Effector memory CD8-positive, alpha-beta T cell (primary cell): ENCODE results near the gene KTN1.

Source experiments
- ATAC-seq: fragments of 150-1000 bp; cut with Tn5 transposase; replicated peaks from 2 replicates; pipeline ENCODE4 v1.10.0; 2021; ENCODE audit warnings: mild to moderate bottlenecking, moderate library complexity
- DNase-seq, 3 experiments: peaks; one replicate each; pipeline ENCODE4 v3.0.0; 2021
- H3K27ac Mint-ChIP-seq, 2 donors: one replicate each; pipeline ENCODE4 v1.8.0; 2022; ENCODE audit warnings: mild to moderate bottlenecking in 2 of 2, mixed read lengths in 2 of 2, moderate library complexity in 2 of 2
- H3K27me3 Mint-ChIP-seq, 2 donors: one replicate each; pipeline ENCODE4 v1.8.0; 2022; ENCODE audit warnings: mixed read lengths in 2 of 2
- H3K36me3 Mint-ChIP-seq: one replicate; pipeline ENCODE4 v1.8.0; 2022; ENCODE audit warnings: mild to moderate bottlenecking, moderate library complexity, mixed read lengths; ENCODE audit not compliant: insufficient read depth
- H3K4me1 Mint-ChIP-seq, 2 donors: one replicate each; pipeline ENCODE4 v1.8.0; 2022; ENCODE audit warnings: low read depth in 2 of 2, mixed read lengths in 2 of 2
- H3K4me3 Mint-ChIP-seq, 2 donors: one replicate each; pipeline ENCODE4 v1.8.0; 2022; ENCODE audit warnings: mild to moderate bottlenecking in 2 of 2, mixed read lengths in 2 of 2, moderate library complexity in 2 of 2
- H3K9me3 Mint-ChIP-seq, 2 donors: one replicate each; pipeline ENCODE4 v1.8.0; 2022; ENCODE audit warnings: mixed read lengths in 2 of 2
- total RNA-seq, 9 experiments: gene quantifications; one replicate each; lab custom pipeline; 2026; lab: John Stamatoyannopoulos, UW

The KTN1 gene
- total RNA-seq, result 272 to 521 (median 363) reads per million in 9 experiments

- H3K27me3 Mint-ChIP-seq, result no peaks in the 10 kb centered on the region
- H3K9me3 Mint-ChIP-seq, result no peaks in the 10 kb centered on the region
- peak within 1 kb of the TSS; percentile 95 for H3K4me3 Mint-ChIP-seq
- peak; percentile 86 for ATAC-seq
- peak within 1 kb of the TSS; percentile 94 to 95 for H3K27ac Mint-ChIP-seq
- H3K4me1 Mint-ChIP-seq, result peaks cover 15 to 21% of the 10 kb centered on the region in 2 donors
- DNase-seq, result peak; percentile 76 to 80 (median 79)
- H3K36me3 Mint-ChIP-seq, result peaks cover 11% of the 10 kb centered on the region
Observed at GRCh38 chr14:55579724-55580469, at the start of gene KTN1. Gene KTN1, plus strand, starts transcription at chr14:55580207. Its CDS starts 31,842 bp downstream, at chr14:55612049.

GRCh38 chr14:55530464-55530863, 49.5 kb upstream of the KTN1 start:
- DNase-seq, result no peak

GRCh38 chr14:55532645-55533344, 47.2 kb upstream of the KTN1 start:
- DNase-seq (no peak), ATAC-seq (no peak)
- Mint-ChIP-seq H3K4me3 (no peak overlapping the region), H3K9me3 (peaks cover 3 to 8% of the 10 kb centered on the region in 2 donors), H3K27ac (no peak overlapping the region), H3K27me3 (peaks cover 5 to 29% of the 10 kb centered on the region in 2 donors), H3K36me3 (no peaks in the 10 kb centered on the region), H3K4me1 (no peaks in the 10 kb centered on the region)

More at GRCh38 chr14:55530464-55530863, 49.5 kb upstream of the KTN1 start:
- Mint-ChIP-seq H3K36me3 (no peaks in the 10 kb centered on the region), H3K4me3 (no peak overlapping the region), H3K27me3 (peaks cover 5 to 32% of the 10 kb centered on the region in 2 donors), H3K9me3 (no peaks in the 10 kb centered on the region), H3K27ac (no peak overlapping the region), H3K4me1 (no peaks in the 10 kb centered on the region)
- ATAC-seq, result no peak

GRCh38 chr14:55533960-55534359, 46.0 kb upstream of the KTN1 start:
- Mint-ChIP-seq H3K9me3 (peaks cover 3 to 8% of the 10 kb centered on the region in 2 donors), H3K4me3 (no peak overlapping the region), H3K27me3 (peaks cover 5 to 21% of the 10 kb centered on the region in 2 donors), H3K4me1 (no peaks in the 10 kb centered on the region), H3K36me3 (no peaks in the 10 kb centered on the region), H3K27ac (no peak overlapping the region)
- ATAC-seq, result no peak
- DNase-seq, result no peak

GRCh38 chr14:55535516-55536203, 44.3 kb upstream of the KTN1 start:
- no peaks in the 10 kb centered on the region for H3K4me1 Mint-ChIP-seq
- no peak overlapping the region for H3K27ac Mint-ChIP-seq
- H3K27me3 Mint-ChIP-seq, result peaks cover 3 to 4% of the 10 kb centered on the region in 2 donors
- H3K9me3 Mint-ChIP-seq, result peaks cover 3 to 8% of the 10 kb centered on the region in 2 donors
- no peak for ATAC-seq
- no peak overlapping the region for H3K4me3 Mint-ChIP-seq
- DNase-seq, result no peak
- H3K36me3 Mint-ChIP-seq, result no peaks in the 10 kb centered on the region

- Mint-ChIP-seq H3K9me3 (peaks cover 3 to 8% of the 10 kb centered on the region in 2 donors), H3K4me3 (no peak overlapping the region), H3K27me3 (no peaks in the 10 kb centered on the region), H3K4me1 (no peaks in the 10 kb centered on the region), H3K36me3 (no peaks in the 10 kb centered on the region), H3K27ac (no peak overlapping the region)
- DNase-seq, result no peak
- ATAC-seq, result no peak
Observed at GRCh38 chr14:55536204-55536708, 43.8 kb upstream of the KTN1 start.

GRCh38 chr14:55537782-55538181, 42.2 kb upstream of the KTN1 start:
- no peak overlapping the region for H3K4me3 Mint-ChIP-seq
- no peak for ATAC-seq
- H3K36me3 Mint-ChIP-seq, result no peaks in the 10 kb centered on the region
- H3K27ac Mint-ChIP-seq, result no peak overlapping the region
- no peaks in the 10 kb centered on the region for H3K4me1 Mint-ChIP-seq
- H3K27me3 Mint-ChIP-seq, result no peaks in the 10 kb centered on the region
- H3K9me3 Mint-ChIP-seq, result peaks cover 3 to 8% of the 10 kb centered on the region in 2 donors
- no peak for DNase-seq

GRCh38 chr14:55539975-55540374, 40.0 kb upstream of the KTN1 start:
- H3K9me3 Mint-ChIP-seq, result peaks cover 3 to 8% of the 10 kb centered on the region in 2 donors
- H3K27me3 Mint-ChIP-seq, result no peaks in the 10 kb centered on the region
- H3K4me1 Mint-ChIP-seq, result no peaks in the 10 kb centered on the region
- H3K27ac Mint-ChIP-seq, result no peak overlapping the region
- no peak overlapping the region for H3K4me3 Mint-ChIP-seq
- ATAC-seq, result no peak
- H3K36me3 Mint-ChIP-seq, result no peaks in the 10 kb centered on the region
- DNase-seq, result no peak

GRCh38 chr14:55540847-55541773, 38.9 kb upstream of the KTN1 start:
- no peak for ATAC-seq
- H3K4me3 Mint-ChIP-seq, result no peak overlapping the region

GRCh38 chr14:55545779-55546178, 34.2 kb upstream of the KTN1 start:
- ATAC-seq, result no peak

More at GRCh38 chr14:55540847-55541773, 38.9 kb upstream of the KTN1 start:
- Mint-ChIP-seq H3K27me3 (no peaks in the 10 kb centered on the region), H3K36me3 (no peaks in the 10 kb centered on the region), H3K4me1 (no peaks in the 10 kb centered on the region), H3K27ac (no peak overlapping the region), H3K9me3 (peaks cover 3 to 8% of the 10 kb centered on the region in 2 donors)
- DNase-seq, result no peak

GRCh38 chr14:55546212-55546874, 33.7 kb upstream of the KTN1 start:
- H3K4me1 Mint-ChIP-seq, result no peaks in the 10 kb centered on the region
- ATAC-seq (no peak), DNase-seq (no peak)
- no peaks in the 10 kb centered on the region for H3K9me3 Mint-ChIP-seq
- no peak overlapping the region for H3K27ac Mint-ChIP-seq
- peaks cover 0 to 4% of the 10 kb centered on the region in 2 donors for H3K27me3 Mint-ChIP-seq
- H3K36me3 Mint-ChIP-seq, result peaks cover 5% of the 10 kb centered on the region
- no peak overlapping the region for H3K4me3 Mint-ChIP-seq

More at GRCh38 chr14:55545779-55546178, 34.2 kb upstream of the KTN1 start:
- Mint-ChIP-seq H3K4me1 (no peaks in the 10 kb centered on the region), H3K36me3 (peaks cover 5% of the 10 kb centered on the region), H3K27me3 (no peaks in the 10 kb centered on the region), H3K9me3 (no peaks in the 10 kb centered on the region), H3K27ac (no peak overlapping the region), H3K4me3 (no peak overlapping the region)
- no peak for DNase-seq

GRCh38 chr14:55547650-55548315, 32.2 kb upstream of the KTN1 start:
- no peaks in the 10 kb centered on the region for H3K9me3 Mint-ChIP-seq
- no peak for ATAC-seq
- H3K27me3 Mint-ChIP-seq, result peaks cover 0 to 6% of the 10 kb centered on the region in 2 donors

More at GRCh38 chr14:55547650-55548315, 32.2 kb upstream of the KTN1 start:
- Mint-ChIP-seq H3K4me3 (no peak overlapping the region), H3K36me3 (peaks cover 5% of the 10 kb centered on the region), H3K27ac (no peak overlapping the region), H3K4me1 (no peaks in the 10 kb centered on the region)
- no peak for DNase-seq
